WERI-Rb-1 (cell line): ENCODE results near the gene SOX14.

Experiments used
- DNase-seq: peaks from one replicate; pipeline ENCODE4 v3.0.0-alpha.2; 2020
- H3K27ac ChIP-seq: fragments of 250-450 bp; sonication (Bioruptor Pico); 2 replicates; pipeline ENCODE4 v1.5.1; 2020; ENCODE audit warnings: mild to moderate bottlenecking, moderate library complexity
- H3K27me3 ChIP-seq: fragments of 250-450 bp; sonication (Bioruptor Pico); 2 replicates; pipeline ENCODE4 v1.5.1; 2021; ENCODE audit warnings: mild to moderate bottlenecking, low read depth, moderate library complexity; ENCODE audit not compliant: insufficient read depth, severe bottlenecking
- H3K36me3 ChIP-seq: fragments of 250-450 bp; sonication (Bioruptor Pico); 2 replicates; pipeline ENCODE4 v1.5.1; 2020; ENCODE audit warnings: mild to moderate bottlenecking, moderate library complexity
- H3K4me3 ChIP-seq: 2 replicates; pipeline ENCODE4 v1.5.1; 2011; ENCODE audit warnings: low read depth, mild to moderate bottlenecking, control low read depth, low read length
- H3K9me3 ChIP-seq: fragments of 250-450 bp; sonication (Bioruptor Pico); 2 replicates; pipeline ENCODE4 v1.5.1; 2021; ENCODE audit warnings: mild to moderate bottlenecking, moderate library complexity; ENCODE audit not compliant: severe bottlenecking
- TF ChIP-seq, protein P1 (sequence below): IDR thresholded peaks from 2 replicates; pipeline ENCODE4 v1.5.1; 2011; ENCODE audit warnings: low read depth, mild to moderate bottlenecking, control low read depth, inconsistent platforms, low read length

Gene SOX14

DNA sequence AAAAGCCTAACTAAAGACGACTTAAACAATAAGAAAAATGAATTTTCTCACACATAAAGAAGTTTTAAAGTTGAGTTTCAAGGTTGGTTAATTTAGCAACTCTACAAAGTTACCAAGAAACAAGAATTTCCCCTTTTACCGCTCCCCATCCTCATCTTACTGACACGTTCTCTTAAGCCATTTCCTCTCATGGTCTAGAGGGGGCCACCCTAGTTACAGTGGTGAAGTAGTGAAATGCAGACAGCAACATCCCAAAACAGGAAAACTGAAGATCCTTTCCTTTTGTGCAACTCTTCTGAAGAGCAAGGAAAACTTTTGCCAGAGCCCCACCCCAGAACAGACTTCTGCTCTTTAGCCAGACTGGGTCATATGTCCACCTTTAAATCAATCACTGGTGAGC lies 17.3 kb upstream of the SOX14 start:
- Histone ChIP-seq H3K27me3 (no peaks in the 10 kb centered on the region), H3K9me3 (no peaks in the 10 kb centered on the region), H3K36me3 (no peaks in the 10 kb centered on the region), H3K4me3 (no peak overlapping the region), H3K27ac (no peak overlapping the region)
- DNase-seq: no peak
- TF ChIP-seq, protein P1, sequence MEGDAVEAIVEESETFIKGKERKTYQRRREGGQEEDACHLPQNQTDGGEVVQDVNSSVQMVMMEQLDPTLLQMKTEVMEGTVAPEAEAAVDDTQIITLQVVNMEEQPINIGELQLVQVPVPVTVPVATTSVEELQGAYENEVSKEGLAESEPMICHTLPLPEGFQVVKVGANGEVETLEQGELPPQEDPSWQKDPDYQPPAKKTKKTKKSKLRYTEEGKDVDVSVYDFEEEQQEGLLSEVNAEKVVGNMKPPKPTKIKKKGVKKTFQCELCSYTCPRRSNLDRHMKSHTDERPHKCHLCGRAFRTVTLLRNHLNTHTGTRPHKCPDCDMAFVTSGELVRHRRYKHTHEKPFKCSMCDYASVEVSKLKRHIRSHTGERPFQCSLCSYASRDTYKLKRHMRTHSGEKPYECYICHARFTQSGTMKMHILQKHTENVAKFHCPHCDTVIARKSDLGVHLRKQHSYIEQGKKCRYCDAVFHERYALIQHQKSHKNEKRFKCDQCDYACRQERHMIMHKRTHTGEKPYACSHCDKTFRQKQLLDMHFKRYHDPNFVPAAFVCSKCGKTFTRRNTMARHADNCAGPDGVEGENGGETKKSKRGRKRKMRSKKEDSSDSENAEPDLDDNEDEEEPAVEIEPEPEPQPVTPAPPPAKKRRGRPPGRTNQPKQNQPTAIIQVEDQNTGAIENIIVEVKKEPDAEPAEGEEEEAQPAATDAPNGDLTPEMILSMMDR: no peak

DNA sequence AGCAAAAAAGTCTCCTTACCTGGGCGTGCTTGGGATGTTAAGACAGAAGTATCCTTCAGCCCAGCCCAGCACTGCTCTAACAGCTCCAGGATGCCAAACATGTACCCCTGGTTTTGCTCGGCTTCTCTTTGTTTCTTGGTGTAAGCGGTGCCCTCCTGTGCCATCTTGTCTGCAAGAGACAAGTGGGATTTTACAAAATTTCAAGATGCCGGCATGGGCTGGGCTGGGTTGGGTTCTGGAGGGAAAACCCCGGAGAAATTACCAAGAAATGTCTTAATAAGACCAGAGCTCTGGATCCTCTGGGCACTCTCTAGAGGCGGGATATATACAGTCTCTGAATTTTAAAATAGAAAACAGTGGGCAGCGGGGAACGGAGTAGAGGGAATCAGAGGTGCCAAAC lies 4.6 kb upstream of the SOX14 start:
- Histone ChIP-seq H3K27ac (no peak overlapping the region), H3K4me3 (no peak overlapping the region), H3K27me3 (peaks cover 35% of the 10 kb centered on the region), H3K9me3 (peaks cover 2% of the 10 kb centered on the region), H3K36me3 (no peaks in the 10 kb centered on the region)
- TF ChIP-seq, protein P1: no peak
- no peak for DNase-seq

DNA sequence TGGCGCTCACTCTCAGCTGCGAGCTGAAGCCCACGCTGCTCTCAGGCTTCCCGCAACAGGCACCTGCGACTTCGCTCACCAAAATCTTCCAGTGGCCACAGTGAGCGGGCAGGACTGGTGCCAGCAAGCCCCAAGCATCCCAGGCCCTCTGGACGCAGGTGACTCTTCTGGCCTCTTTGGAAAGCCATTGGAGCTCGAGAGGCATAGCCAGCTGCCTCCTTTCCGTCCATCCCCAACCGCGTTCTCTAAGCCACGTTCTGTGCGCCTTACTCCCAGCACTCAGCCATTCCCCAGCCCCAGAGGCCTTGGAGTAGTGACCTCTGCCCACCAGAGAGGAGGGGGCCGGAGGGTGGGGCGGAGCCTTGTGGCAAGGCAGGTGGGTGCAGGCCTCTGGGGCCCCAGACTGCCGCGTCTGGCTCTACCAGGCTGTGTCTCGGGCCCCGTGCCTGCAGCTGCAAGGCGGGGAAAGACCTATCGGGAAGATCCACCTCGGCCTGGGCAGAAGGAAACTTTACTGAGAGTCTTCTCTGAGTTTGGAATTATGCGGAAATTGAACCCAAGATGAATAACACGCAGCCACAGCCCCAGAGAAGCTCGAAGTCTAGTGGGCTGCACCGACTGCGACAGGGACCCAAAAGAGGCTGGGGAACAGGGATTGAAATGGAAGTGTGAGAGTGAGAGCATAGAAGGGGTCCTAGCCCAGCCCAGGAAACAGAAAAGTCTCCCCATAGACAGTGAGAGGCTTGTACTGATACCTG lies 3.6 kb upstream of the SOX14 start:
- Histone ChIP-seq H3K9me3 (peaks cover 2% of the 10 kb centered on the region), H3K4me3 (no peak overlapping the region), H3K36me3 (no peaks in the 10 kb centered on the region), H3K27ac (no peak overlapping the region), H3K27me3 (peaks cover 45% of the 10 kb centered on the region)
- TF ChIP-seq, protein P1: no peak
- no peak for DNase-seq

DNA sequence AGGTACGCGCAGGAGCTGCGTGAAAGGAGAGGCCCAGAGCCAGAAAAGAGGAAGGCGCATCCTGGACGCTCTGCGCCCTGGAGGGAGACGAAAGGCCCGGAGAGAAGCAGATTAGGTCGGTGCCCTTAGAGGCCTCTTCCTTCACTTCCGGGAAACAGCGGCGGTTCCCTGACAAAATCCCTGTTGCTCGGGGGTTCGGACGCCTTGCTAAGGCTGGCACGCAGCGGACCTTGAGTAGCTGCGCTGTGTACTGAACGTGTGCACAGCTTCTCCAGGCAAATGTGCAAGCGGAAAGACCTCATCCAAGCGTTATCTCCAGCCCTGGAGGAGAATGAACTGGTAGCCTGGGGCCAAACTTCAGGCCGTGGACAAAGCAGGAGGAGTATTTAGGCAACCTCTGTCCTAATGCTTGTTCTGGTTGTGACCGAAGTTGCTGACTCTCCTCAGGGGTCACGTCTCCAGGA lies 3.0 kb upstream of the SOX14 start:
- Histone ChIP-seq H3K27me3 (peaks cover 51% of the 10 kb centered on the region), H3K36me3 (no peaks in the 10 kb centered on the region)
- TF ChIP-seq, protein P1: no peak

DNA sequence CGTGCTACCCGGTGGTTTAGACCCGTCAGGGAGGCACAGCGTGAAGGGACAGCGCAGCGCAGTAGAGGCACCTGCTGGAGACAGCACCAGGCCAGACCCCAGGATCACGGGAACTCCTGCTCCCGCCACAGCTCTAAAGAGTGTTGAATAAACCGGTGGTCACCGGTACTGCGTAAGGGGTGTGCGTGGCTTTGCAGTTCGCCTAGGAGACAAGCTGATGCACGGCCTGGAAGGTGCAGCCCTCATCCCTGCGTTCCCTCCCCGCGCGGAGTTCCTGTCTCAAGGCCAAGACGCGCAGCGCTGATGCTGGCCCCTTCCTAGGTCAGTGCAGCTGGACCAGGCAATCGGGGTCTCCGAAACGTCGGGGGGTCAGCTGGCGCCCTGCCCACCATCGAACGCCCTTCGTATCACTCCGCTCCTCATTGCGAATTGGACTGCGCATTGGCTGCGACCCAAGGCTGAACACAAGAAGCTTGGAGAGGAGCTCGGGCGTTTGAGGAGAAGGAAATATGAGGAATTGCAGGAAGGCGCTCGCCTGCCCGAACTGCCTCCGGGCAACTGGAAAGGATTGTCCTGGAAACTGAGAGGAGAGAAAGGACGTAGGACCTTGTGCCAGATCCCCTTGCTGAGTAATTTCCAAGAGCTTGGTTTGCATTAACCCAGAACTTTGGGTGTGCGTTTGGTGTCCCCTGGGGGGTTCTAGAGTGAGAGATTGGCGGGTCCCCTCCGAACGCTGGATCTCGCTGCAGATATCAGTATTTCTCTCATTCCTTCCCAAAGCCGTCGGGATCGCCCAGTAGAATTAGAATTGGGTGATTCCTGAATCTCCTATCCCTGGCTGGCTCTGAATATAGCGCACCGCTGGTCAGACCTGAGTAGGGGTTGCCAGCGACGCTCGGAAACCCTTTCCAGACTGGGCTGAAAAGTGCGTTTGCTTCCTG lies 2.3 kb upstream of the SOX14 start:
- Histone ChIP-seq H3K9me3 (no peaks in the 10 kb centered on the region), H3K27ac (no peak overlapping the region), H3K27me3 (peaks cover 57% of the 10 kb centered on the region), H3K36me3 (no peaks in the 10 kb centered on the region), H3K4me3 (peak overlapping the region; percentile 20)
- DNase-seq: no peak
- TF ChIP-seq, protein P1: no peak

More for the DNA sequence above, 3.0 kb upstream of the SOX14 start:
- Histone ChIP-seq H3K27ac (no peak overlapping the region), H3K9me3 (no peaks in the 10 kb centered on the region), H3K4me3 (peak overlapping the region; percentile 13; the same call in 1 of the 2 replicates)
- no peak for DNase-seq
